GM12865 (cell line): Measurements from ENCODE around the gene METAP1.
A peak's percentile ranks its signal among the peaks of the same experiment; 100 is the strongest.

Experiments used
- DNase-seq: peaks from one replicate; pipeline ENCODE4 v3.0.0; 2010; ENCODE audit warnings: low read depth
- H3K4me3 ChIP-seq: 2 replicates; pipeline ENCODE4 v1.5.1; 2011; ENCODE audit warnings: mild to moderate bottlenecking, low read depth, low read length, control low read depth
- CTCF ChIP-seq: IDR thresholded peaks from 2 replicates; pipeline ENCODE4 v1.5.1; 2011; ENCODE audit warnings: low read length, control low read depth, low read depth, inconsistent platforms; ENCODE audit not compliant: insufficient read depth; ENCODE audit errors: missing control alignments

The METAP1 gene

DNA sequence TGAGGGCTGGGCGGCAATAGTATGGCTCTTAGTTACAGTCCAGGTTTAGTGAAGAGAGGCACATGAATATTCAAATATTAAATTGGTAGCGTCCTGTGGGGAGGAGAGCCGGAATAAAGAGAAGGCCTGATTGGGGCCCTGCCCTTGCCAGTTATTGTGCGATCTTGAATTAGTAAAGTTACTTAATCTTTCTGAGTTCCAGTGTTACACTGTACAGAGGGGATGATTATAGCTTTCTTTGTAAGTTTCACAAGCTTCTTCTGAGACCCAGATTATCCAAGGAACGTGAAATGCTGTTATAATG lies 1.2 kb downstream of the METAP1 start:
- peak overlapping the region; percentile 96 for H3K4me3 ChIP-seq
- DNase-seq, result no peak
- no peak for TF ChIP-seq CTCF

DNA sequence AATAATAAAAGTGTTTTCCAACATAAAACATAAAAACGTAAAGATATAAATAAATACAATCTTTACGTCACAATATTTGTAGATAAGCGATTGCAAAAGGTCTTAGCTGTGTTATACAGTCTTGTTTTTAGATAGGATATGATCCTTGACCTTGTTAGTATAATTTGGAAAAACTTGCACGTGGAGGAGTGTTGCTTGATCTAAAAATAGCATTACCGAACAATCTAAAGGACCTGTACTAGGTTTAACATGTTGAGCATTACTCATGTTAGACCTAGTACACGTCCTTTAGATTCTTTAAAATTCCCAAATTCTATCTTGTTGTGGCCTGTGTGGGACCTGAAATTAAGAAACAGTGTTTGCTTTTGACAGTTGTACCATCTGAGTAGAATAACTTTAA lies 1.6 kb downstream of the METAP1 start:
- DNase-seq, result no peak
- no peak overlapping the region; the same call in 1 of the 2 replicates for H3K4me3 ChIP-seq
- TF ChIP-seq CTCF, result no peak

DNA sequence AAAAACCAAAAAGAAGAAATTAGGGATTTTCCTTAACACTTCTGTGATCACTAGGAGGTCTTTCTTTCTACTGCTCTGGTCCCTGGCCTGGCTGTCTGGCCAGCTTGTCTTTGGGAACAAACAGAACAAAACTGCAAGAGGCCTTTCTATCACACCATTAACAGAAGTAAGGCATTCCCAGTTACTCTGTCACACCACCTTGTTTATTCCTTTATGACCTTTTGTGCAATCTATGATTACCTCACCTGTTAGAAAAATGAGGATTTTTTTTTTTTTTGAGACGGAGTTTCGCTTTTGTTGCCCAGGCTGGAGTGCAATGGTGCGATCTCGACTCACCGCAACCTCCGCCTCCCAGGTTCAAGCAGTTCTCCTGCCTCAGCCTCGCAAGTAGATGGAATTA lies 3.0 kb downstream of the METAP1 start:
- TF ChIP-seq CTCF, result no peak
- DNase-seq, result no peak
- H3K4me3 ChIP-seq, result no peak overlapping the region

DNA sequence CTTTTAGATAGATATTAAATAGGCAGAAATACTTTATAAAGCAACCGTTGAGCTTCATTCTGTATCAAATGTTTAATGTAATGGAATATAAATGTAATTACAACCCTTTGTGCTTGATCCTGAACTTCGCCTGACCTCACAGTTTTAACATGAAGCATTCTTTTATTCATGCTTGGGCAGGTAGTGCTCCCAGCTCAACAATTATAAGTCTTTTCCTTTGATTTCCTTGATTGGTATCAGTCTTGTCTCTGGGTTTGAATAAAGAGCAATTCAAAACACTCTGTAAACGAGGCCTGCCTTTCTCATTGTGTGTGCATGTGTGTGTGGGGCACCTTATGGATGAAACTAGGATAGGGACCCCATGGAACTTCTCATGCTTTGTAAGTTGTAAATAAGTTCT lies 6.8 kb downstream of the METAP1 start:
- DNase-seq, result no peak
- H3K4me3 ChIP-seq, result no peak overlapping the region
- TF ChIP-seq CTCF, result no peak

GRCh38 chr4:99008051-99008450 lies 12.5 kb downstream of the METAP1 start:
- no peak for DNase-seq
- TF ChIP-seq CTCF, result no peak
- H3K4me3 ChIP-seq, result no peak overlapping the region

- no peak overlapping the region for H3K4me3 ChIP-seq
- DNase-seq, result no peak
- TF ChIP-seq CTCF, result no peak
These were observed 16.4 kb downstream of the METAP1 start for GRCh38 chr4:99011910-99012309.

- H3K4me3 ChIP-seq, result no peak overlapping the region
- no peak for TF ChIP-seq CTCF
- DNase-seq, result no peak
These were observed 17.9 kb downstream of the METAP1 start for GRCh38 chr4:99013402-99013843.
